Measurements from ENCODE around the gene ZNF700.
"Not testable (repeated sequence)": the region's sequence is repeated elsewhere in the genome, so short reads cannot be mapped to it uniquely, and the experiment has no call there.

The ZNF700 gene

DNA sequence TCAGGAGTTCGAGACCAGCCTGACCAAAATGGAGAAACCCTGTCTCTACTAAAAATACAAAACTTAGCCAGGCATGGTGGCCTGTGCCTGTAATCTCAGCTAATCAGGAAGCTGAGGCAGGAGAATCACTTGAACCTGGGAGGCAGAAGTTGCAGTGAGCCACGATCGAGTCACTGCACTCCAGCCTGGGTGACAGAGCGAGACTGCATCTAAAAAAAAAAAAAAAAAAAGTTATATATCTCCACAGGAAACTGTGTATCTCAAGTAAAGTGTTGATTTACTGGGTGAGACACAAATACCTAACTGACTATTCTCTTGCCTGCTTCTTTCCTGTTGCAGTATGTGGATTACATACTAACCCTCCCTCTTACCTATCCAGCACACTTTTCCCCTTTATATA lies 67.0 kb downstream of the ZNF700 start:
- not testable (repeated sequence) for DNase-seq

DNA sequence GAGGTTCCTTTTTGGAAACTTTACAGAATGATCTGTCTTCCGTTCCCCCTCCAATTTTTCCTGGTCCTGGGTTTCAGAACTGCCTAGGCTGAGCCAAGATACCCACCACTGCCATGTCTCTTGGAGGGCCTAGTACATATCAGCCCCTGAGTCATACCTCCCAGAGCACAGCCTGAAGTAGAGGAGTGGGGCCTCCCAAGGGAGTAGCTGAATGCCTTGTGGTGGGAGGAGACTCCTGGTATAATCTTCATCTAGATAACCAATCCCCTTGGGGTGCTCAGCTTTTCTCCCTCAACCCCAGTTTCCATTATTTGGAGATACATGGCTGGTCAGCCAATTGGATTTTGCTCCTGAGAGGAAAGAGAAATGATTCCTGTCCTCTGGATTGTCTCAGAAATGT lies 70.3 kb downstream of the ZNF700 start:
- DNase-seq, result no peak
